GM12878 (cell line): ENCODE results near the gene HINT2.
A peak's percentile ranks its signal among the peaks of the same experiment; 100 is the strongest.

Source experiments
- CTCF ChIP-seq, 3 experiments: IDR thresholded peaks in 2 of 3; conservative IDR thresholded peaks in 1 of 3; 2 replicates each; pipeline ENCODE4 v1.5.1; 2011; ENCODE audit warnings: low read depth in 3 of 3, low read length in 3 of 3, mild to moderate bottlenecking in 3 of 3, control low read depth in 2 of 3, moderate library complexity in 2 of 3, inconsistent platforms in 1 of 3, mixed read lengths in 1 of 3; ENCODE audit not compliant: control insufficient read depth in 2 of 3, insufficient read depth in 1 of 3; ENCODE audit errors: extremely low read depth in 1 of 3
- ESRRA ChIP-seq: IDR thresholded peaks from 2 replicates; pipeline ENCODE4 v1.6.1; 2012; ENCODE audit warnings: mild to moderate bottlenecking, low read length, improper control_type of control experiment
- MTA2 ChIP-seq: fragments of 450-650 bp; IDR thresholded peaks from 2 replicates; pipeline ENCODE4 v1.6.1; 2016; ENCODE audit warnings: low read depth, mild to moderate bottlenecking, moderate library complexity
- PBX3 ChIP-seq: IDR thresholded peaks from 2 replicates; pipeline ENCODE4 v1.6.1; 2011; ENCODE audit warnings: mild to moderate bottlenecking, low read depth, low read length, moderate library complexity; ENCODE audit not compliant: insufficient replicate concordance
- POLR2AphosphoS5 ChIP-seq: IDR thresholded peaks from 2 replicates; pipeline ENCODE4 v1.6.1; 2011; ENCODE audit warnings: mild to moderate bottlenecking, low read length, inconsistent platforms
- ZNF207 ChIP-seq: fragments of 450-650 bp; IDR thresholded peaks from 2 replicates; pipeline ENCODE4 v1.6.1; 2014; ENCODE audit warnings: antibody characterized with exemption, mild to moderate bottlenecking, borderline replicate concordance

- TF ChIP-seq ESRRA (no peak), PBX3 (peak; percentile 41), CTCF (IDR thresholded peaks at IDR 0.05 in 2 of 3, conservative IDR thresholded peaks at IDR 0.05 in 1 of 3; ENCODE audit: control insufficient read depth in 2 of 3, extremely low read depth in 1 of 3, insufficient read depth in 1 of 3, low read depth in 3 of 3, low read length in 3 of 3) (no peak), POLR2AphosphoS5 (0 out of 2 replicates have a peak, but pooled peaks have one; percentile 38), ZNF207 (peak; percentile 78; the same call in 1 of the 2 replicates), MTA2 (0 out of 2 replicates have a peak, but pooled peaks have one; percentile 47)
Measured at GRCh38 chr9:35812025-35812602, 2.7 kb downstream of the HINT2 start, which contains the start of gene SPAG8.
